Right kidney (tissue), 1 donor: Measurements from ENCODE around the gene ELAPOR1.
A peak's percentile ranks its signal among the peaks of the same experiment; 100 is the strongest.
"Not testable (repeated sequence)": the region's sequence is repeated elsewhere in the genome, so short reads cannot be mapped to it uniquely, and the experiment has no call there.

Experiments
- DNase-seq: peaks from one replicate; pipeline ENCODE4 v3.0.0-alpha.2; 2016

Gene ELAPOR1

DNA sequence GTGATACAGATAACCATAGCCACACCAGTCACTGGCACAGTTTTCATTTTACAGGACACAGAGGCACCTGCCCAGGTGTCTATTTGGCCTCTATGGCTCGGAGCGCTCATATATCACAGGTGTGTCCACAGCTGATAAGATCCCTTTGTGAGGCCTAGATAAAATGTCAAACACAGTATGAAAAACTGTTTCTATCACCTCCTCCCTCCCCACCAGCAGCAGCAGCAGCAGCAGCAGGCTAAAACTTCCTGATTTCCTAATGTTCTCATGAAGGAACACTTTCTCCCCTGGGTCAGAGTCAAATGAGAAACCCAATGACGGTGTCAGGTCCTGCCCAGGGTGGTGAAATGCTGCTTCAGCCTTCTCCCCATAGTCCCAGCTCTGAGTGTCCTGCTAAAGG lies 24.4 kb downstream of the ELAPOR1 start:
- no peak for DNase-seq

DNA sequence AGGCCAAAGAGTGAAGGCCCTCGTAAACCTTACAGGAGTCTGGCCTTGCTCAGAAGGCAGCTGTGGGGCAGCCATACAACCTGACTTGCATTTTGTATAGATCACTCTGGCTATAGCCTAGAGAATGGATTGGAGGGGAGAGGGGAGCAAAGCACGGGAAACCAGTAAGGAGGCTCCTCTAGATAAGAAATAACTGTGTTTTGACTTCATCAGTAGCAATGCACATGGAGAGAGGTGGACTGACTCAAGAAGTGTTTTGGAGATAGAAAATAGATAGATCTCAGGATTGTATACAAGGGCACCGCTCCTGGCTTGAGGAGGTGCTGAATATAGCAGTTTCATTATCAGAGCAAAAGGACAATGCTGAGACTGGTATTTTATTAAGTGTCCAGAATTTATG lies 26.5 kb downstream of the ELAPOR1 start:
- no peak for DNase-seq

DNA sequence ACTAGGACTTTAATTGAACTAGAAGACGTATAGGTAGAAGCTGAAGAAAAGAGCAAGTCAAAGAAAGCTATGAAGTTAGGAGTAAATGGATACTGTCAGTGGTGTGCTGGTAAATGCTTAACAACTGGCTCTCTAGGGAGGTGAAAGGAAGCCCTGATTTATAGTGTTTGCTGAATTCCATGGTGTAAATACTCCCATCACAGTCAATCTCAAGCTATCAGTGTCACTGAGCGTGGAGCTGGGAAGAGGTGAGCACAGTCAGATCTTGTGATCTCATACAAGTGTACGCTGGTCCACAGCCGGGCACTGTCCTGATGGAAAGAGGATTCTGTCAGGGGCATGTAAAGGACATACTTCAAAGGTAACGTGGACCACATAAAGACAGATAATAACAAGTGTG lies 28.3 kb downstream of the ELAPOR1 start:
- no peak for DNase-seq

DNA sequence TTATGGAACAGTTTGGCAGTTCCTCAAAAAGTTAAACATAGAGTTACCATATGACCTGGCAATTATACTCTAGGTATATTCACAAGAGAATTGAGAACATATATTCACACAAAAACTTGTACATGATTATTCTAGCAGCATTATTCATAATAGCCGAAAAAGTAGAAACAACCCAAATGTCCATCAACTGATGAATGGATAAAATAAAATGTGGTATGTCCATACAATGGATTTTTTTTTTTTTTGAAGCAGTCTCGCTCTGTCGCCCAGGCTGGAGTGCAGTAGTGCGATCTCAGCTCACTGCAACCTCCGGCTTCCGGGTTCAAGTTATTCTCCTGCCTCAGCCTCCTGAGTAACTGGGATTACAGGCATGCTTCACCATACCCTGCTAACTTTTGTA lies 28.8 kb downstream of the ELAPOR1 start:
- DNase-seq, result not testable (repeated sequence)

DNA sequence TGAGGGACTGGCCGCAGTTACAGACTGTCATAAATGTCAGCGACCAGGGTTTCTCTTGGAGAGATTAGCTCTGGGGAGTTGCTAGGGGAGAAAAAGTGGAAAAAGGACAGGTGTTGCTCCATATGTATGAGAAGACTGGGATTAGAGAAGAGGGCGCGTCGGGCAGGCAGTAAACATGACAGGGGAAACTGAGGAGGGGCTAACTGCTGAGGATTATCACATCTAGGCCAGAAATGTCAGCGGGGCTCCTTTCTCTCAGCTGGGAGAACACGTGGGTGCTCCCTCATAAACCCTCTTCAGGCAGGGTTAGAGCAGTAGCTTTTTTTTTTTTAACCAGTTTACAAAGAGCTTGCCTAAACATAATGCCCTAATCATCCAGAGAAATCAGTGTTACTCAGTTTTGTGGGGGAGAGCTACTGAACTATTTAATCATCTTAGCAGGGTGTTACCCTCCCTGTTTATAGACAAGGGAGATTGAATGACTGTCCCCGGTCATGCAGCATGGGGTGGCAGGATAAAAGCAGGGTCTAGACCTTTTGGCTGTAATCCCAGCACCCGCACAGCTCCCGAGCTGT lies 35.2 kb downstream of the ELAPOR1 start:
- no peak for DNase-seq

DNA sequence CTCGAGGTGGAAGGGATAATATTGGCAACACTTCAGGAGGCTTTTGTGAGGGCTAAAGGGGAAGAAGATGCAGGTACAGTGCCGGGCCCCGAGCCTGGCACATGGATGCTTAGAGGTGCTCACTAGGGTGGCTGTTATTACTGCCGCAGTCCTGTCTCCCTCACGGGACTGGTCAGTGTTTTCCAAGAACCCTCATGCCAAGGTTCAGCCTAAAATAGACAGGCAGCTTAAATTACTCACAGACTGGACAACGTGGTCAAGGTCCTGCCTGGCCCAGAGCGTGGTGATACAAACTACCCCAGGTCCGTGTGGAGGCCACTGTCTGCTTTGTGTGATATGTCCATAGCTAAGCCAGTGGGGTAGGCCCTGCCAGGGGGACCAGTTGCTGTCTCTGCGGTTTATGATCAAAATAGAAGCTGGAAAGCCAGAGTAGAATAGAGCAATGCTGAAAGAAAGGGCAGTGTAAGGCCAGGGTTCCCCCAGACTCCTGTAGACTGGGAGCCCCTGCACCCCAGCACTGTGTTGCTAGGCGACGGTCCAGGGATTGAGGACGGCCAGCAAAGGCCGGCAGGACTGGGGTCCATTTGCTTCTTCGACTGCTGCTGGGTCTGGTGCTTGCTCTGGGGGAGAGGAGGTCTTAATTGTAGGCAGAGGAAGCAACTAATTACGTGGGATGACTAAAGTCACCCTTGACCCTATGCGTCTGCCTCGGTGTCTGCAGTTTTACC lies 36.1 kb downstream of the ELAPOR1 start:
- DNase-seq, result peak; percentile 16

DNA sequence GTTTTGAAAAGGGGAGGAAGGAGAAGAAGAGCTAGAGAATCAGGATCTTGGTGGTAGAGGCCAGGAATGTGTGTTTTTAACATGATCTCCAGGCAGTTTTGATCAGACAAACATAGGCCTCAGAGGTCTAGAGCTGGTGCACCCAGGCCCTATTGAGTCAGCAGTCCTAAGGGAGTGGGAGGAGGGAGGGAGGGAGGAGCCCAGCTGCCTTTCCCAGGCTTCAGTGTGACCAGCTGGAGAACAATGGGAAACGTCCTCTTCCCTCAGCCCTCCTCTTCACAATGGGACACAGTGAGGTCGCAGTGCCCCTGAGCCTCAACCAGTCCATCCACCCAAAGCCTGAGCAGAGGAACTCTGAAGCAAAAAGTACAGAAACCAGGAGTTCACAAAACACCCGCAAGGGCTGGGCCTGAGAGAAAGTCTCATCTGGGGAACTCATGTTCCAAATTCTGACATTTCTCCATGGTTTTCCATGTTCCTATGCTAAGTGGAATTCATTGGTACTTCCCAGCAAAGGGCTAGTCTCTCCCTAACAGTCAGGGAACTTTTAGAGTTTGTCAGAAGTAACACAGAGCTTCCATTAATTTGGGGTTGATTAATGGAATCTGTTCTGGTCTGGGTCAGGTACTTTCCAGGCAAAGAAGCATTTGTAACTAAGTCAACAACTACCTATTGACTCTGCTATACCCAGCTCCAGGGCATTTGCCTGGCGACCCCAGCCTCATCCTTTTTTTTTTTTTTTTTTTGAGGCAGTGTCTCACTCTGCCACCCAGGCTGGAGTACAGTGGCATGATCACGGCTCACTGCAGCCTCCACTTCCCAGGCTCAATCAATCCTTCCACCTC lies 37.5 kb downstream of the ELAPOR1 start:
- DNase-seq, result peak; percentile 47

DNA sequence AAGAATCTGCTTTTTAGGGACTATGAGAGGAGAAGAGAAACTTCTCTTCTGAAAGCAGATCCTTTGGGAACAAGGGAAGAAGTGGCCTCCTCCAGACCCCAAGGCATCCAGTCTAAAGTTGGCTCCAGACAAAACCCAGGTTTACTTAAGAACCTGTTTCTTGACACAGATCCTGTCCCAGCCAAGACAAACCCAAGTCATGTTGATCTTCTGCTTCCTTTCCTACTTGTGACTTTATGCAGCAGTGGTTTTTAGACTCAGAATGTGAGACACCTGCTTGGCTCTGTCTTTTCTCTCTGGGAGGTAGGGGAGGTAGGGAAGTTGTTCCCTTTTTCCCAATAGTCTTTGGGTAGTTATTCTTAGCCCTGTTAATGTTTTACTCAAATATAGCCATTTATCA lies 38.3 kb downstream of the ELAPOR1 start:
- no peak for DNase-seq

DNA sequence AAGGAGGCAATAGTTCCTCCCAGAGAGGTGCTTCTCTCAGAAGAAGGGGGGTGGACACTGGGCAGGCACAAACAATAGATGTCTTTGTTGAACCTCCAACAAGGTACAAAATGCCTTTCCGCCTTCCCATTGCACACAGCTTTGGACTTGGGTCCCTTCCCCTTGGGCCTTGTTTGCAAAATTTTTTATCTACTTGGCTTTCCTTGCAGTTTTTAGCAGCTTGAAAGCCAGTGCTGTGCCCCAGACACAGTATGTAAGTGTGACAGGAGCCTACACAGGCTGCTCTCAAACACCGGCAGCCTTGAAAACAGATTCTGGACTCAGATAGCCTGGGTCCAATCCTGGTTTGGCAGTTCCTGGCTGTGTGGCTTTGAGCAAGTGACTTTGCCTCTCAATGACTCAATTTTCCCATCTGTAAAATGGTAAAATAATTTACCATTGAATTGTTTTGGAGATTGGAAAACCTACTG lies 43.0 kb downstream of the ELAPOR1 start:
- no peak for DNase-seq

DNA sequence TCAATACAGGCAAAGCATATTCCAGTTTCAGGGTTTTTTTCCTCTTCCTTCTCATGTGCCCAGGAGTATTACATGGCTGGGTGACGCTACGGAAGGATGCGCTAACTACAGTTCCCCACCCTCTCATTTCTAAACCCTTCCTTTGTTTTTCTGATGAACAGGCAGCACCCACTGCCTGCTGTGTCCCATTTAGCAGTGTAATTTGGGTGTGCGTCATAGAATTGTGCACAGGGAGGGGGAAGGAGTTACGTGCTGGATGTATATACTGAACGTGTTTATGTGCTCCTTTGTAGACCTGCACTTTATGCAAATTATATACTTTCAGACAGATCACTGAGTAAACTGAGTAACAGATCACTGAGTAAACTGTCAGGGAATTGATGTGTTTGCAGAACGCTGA lies 44.5 kb downstream of the ELAPOR1 start:
- DNase-seq, result no peak

DNA sequence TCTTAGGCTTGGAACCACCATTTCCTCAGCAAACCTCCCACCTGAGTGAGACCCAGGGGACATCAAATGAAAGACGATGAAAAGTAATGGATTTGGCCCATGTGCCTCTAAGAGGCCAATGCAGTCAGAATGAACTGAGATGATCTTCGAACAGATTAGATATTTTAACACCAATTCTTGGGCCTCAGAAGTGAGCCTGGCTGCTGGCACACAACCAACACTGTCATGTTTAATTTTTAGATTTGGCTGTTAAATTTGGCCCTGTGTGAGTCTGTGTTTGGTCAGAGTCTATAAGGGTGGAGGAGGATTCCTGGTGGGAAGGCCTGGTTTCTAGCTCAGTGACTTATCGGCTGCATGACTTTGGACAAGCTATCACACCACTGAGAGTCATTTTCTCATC lies 45.4 kb downstream of the ELAPOR1 start:
- DNase-seq, result no peak

DNA sequence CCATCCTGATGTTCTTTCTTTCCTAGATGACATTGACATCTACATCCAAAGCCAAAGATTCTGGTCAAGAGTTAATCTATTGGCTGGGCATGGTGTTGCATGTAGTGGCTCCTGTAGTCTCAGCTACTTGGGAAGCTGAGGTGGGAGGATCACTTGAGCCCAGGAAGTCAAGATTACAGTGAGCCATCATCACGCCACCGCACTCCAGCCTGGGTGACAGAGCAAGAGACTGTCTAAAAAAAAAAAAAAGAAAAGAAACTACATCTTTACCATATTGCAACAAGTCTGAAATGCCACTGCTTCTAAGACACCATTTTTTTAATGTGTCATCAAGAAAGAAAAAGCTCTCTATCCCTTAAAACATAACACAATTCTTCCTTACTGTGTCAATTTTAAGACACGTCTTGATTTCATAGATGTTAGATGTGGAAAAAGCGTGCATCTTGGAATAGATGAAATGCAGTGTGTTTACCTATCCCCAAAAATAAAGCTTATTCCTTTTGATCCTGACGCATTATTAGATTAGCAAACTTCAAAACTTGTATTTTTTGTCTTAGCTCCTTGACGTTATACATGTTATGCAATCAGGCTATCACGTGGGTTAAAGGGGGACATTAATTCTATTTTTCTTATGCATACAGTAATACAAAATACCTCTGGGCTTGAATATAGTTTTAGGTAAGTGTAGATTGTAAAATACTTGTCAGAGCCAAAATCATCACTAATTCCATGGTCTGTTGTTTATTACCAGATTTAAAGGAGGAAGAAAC lies 46.3 kb downstream of the ELAPOR1 start:
- DNase-seq, result no peak

DNA sequence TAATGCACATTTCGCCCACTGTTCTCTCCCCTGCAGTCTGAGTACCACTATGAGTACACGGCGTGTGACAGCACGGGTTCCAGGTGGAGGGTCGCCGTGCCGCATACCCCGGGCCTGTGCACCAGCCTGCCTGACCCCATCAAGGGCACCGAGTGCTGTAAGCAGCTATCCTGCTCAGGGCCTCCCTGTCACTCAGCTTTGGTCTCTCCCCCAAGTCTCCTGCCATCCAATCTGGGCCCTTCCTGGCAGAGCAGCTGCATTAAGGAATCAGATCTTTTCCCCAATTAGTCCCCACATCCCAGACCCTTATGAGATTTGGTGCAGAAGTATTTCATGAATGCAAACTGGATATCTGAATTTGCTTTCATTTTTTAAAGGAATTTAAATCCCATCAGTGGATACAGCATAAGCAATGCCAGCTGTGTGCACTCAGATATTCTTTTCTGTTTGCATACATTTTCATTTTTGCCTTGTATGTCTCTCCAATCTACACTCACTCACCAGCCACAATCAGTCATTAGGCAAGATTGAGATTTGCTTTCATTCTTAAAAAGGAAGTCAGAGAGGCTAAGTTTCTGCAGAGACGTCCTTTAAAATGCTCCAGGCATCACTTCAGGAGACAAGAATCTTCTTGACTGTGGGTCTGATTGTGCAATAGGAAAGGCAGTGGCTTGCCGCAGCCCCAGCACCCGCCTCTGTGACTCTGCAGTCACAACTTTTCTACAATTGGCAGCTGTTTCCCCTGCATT lies 48.1 kb downstream of the ELAPOR1 start:
- peak; percentile 26 for DNase-seq

DNA sequence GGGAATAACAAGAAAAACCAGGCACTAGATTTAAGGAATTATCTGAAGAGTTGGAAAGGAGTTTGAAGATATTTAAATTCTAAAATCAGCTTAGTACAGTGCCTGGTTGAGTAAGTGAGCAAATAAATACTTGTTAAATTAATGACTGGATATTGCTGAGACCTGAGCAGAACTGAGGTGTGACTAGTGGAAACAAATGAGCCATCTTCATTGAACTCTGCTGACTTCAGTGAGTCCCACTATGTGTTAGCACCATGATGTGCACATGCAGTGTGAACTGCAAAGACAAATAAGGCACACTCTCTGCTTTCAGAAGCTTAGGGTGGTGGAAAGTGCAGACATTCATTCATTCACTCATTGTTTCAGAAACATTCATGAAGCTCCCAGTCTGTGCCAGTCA lies 48.7 kb downstream of the ELAPOR1 start:
- no peak for DNase-seq

DNA sequence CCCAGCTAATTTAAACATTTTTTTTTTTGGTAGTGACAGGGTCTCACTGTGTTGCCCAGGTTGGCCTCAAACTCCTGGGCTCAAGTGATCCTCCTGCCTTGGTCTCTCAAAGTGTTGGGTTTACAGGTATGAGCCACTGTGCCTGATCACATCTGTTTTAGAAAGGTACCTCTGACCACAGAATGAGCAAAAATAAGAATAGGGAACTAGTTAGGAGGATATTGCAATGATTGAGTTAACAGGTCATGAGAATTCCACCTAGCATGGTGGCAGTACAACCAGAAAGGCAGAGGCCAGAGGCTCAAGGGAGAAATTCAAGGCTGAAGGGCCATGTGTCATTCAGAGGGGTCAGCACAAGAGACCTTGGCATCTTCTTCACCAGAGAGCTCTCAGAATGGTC lies 49.6 kb downstream of the ELAPOR1 start:
- DNase-seq, result no peak
